Osteocyte (in vitro differentiated cells): ENCODE measurements around the gene CCM2. TPM values are rescaled to one million over a fixed set of nuclear protein-coding genes. Genes with fewer than 3 reads are reported as not detected.

Experiments used
- DNase-seq: peaks from one replicate; pipeline ENCODE4 v3.0.0; 2021; ENCODE audit warnings: mixed read lengths; ENCODE audit not compliant: unreplicated experiment; ENCODE audit errors: extremely low spot score
- H3K27ac Mint-ChIP-seq: one replicate; pipeline ENCODE4 v1.8.0; 2021; ENCODE audit warnings: mild to moderate bottlenecking, mixed read lengths; ENCODE audit not compliant: unreplicated experiment
- H3K27me3 Mint-ChIP-seq: one replicate; pipeline ENCODE4 v1.8.0; 2021; ENCODE audit warnings: mixed read lengths; ENCODE audit not compliant: unreplicated experiment
- H3K36me3 Mint-ChIP-seq: one replicate; pipeline ENCODE4 v1.8.0; 2021; ENCODE audit warnings: mixed read lengths; ENCODE audit not compliant: unreplicated experiment
- H3K4me1 Mint-ChIP-seq: one replicate; pipeline ENCODE4 v1.8.0; 2021; ENCODE audit warnings: mixed read lengths; ENCODE audit not compliant: unreplicated experiment
- H3K4me3 Mint-ChIP-seq: one replicate; pipeline ENCODE4 v1.8.0; 2021; ENCODE audit warnings: mild to moderate bottlenecking, moderate library complexity, mixed read lengths; ENCODE audit not compliant: unreplicated experiment
- H3K9me3 Mint-ChIP-seq: one replicate; pipeline ENCODE4 v1.8.0; 2021; ENCODE audit warnings: mixed read lengths; ENCODE audit not compliant: unreplicated experiment
- total RNA-seq: library from RNA; stranded (reverse); gene quantifications from 2 replicates; pipeline ENCODE4 v1.2.1, GENCODE V29; 2021
- TF ChIP-seq, protein P1 (sequence below): fragments of 200-600 bp; sonication (generic); IDR thresholded peaks from 2 replicates; pipeline ENCODE4 v1.5.0; 2021; ENCODE audit warnings: antibody characterized with exemption, mild to moderate bottlenecking, moderate library complexity

CCM2 gene
- total RNA-seq, 1 donor from 2014 or later, result 42.3 TPM

DNA sequence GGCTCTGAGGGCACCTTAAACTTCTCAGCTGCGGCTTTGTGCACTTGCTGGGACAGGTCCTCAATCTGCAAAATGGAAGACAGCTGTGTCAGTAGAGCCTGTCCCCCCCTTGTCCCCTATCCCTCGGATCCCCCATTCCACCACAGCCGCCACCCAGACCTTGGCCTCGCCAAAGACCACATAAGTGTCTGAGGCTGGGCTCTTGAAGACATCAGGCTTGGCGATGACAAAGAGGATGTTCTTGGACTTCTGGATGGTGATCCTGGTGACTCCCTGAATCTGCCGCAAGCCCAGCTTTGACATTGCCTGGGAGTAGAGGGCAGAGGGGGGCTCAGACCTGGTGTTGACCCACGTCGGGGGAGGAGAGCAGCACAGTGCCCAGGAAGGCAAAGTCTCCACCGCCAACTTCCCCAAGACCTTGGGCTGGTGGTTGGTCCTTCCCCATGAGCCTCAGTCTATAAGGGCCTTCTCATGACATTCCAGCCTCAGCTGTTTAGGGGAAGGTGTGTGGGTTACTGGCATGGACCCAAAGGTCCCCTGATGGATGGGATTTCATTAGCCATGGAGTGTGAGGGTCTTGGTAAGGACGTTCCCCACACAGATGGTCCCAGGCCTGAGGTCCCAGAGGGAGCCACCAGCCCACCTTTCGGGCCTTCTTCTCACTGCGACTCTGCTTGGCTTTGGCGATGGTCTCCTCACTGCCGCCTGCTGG, 81.1 kb downstream of the CCM2 start:
- Mint-ChIP-seq H3K4me1 (no peaks in the 10 kb centered on the region), H3K27me3 (no peaks in the 10 kb centered on the region), H3K27ac (no peak overlapping the region), H3K9me3 (no peaks in the 10 kb centered on the region), H3K4me3 (no peak overlapping the region), H3K36me3 (no peaks in the 10 kb centered on the region)
- TF ChIP-seq, protein P1, sequence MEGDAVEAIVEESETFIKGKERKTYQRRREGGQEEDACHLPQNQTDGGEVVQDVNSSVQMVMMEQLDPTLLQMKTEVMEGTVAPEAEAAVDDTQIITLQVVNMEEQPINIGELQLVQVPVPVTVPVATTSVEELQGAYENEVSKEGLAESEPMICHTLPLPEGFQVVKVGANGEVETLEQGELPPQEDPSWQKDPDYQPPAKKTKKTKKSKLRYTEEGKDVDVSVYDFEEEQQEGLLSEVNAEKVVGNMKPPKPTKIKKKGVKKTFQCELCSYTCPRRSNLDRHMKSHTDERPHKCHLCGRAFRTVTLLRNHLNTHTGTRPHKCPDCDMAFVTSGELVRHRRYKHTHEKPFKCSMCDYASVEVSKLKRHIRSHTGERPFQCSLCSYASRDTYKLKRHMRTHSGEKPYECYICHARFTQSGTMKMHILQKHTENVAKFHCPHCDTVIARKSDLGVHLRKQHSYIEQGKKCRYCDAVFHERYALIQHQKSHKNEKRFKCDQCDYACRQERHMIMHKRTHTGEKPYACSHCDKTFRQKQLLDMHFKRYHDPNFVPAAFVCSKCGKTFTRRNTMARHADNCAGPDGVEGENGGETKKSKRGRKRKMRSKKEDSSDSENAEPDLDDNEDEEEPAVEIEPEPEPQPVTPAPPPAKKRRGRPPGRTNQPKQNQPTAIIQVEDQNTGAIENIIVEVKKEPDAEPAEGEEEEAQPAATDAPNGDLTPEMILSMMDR, result no peak
- DNase-seq, result no peak

DNA sequence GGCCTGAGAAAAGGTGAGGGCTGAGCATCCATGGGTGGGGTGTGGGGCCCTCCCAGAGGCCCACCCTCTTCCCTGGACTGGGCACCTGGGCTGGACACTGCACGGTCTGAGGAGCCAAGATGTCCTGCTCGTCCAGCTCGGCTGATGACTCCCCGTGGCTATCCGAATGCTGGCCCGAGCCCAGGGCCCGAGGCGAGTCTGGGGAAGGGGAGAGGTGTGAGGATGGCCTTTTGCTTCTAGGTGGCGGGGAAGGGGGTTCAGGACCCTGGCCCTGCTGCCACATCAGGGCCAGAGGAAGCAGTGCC, 81.6 kb downstream of the CCM2 start:
- Mint-ChIP-seq H3K4me1 (no peaks in the 10 kb centered on the region), H3K9me3 (no peaks in the 10 kb centered on the region), H3K27ac (no peak overlapping the region), H3K36me3 (no peaks in the 10 kb centered on the region), H3K27me3 (no peaks in the 10 kb centered on the region), H3K4me3 (no peak overlapping the region)
- TF ChIP-seq, protein P1, result no peak
- DNase-seq, result no peak

DNA sequence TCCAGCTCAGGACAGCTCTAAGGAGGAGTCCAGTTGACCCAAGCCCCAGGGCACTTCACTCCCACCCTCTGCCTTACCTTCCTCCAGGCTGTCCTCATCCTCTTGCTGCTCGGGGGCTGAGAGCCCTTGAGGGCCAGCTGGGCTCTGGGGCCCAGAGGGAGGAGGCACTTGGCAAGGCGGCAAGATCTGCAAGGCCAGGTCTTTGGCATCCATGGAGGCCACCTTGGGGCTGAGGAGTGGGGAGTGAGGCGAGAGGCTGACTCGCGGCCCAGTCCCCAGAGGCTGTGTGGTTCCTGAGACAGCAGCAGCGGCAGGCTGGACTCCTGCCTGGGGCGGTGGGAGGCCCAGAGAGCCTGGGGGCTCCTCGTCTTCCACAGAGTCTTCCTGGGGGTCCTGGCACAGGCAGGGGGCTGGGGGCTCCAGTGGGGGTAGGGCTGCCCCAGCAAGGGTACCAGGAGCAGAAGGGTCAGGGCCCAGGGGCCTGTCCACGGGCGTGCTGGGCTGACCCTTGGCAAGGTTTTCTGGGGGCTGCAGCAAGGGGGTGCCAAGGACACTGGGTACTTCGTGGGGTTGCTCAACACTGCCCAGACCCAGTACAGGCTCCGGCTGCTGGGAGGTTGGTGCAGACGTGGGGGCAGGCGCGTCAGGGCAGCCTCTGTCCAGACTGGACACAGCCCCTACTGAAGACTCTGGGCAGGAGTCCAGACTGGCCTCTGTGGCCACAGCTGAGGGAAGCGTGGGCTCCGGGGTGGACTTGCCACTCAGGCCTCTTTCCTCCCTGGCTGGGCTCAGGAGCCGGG, 82.2 kb downstream of the CCM2 start:
- Mint-ChIP-seq H3K9me3 (no peaks in the 10 kb centered on the region), H3K36me3 (no peaks in the 10 kb centered on the region), H3K27ac (no peak overlapping the region), H3K27me3 (no peaks in the 10 kb centered on the region), H3K4me1 (no peaks in the 10 kb centered on the region), H3K4me3 (no peak overlapping the region)
- TF ChIP-seq, protein P1, result no peak
- no peak for DNase-seq

DNA sequence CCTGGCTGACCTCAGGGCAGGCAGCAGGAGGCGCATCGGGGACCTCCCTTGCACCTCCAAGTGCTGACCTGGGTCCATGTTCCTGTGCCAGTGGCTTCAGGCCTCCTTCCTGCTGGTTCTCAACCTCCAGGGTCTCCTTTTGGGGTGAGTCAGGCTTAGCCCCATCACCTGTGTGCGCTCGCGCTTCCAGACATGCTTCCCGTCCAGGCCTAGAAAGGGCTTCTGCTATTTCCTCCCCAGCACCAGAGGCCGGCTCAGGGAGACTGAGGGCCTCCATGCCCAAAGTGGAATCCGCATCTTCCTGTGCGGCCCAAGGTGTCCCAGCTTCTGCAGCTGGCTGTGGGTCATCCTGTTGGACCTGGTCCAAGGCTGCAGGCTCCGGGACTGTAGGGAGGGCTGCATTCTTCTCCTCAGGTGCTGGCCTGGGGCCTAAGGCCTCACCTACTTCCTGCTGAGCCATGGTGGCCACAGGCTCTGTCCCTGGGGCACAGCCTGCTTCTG, 82.9 kb downstream of the CCM2 start:
- Mint-ChIP-seq H3K4me1 (no peaks in the 10 kb centered on the region), H3K9me3 (no peaks in the 10 kb centered on the region), H3K27ac (no peak overlapping the region), H3K27me3 (no peaks in the 10 kb centered on the region), H3K4me3 (no peak overlapping the region), H3K36me3 (no peaks in the 10 kb centered on the region)
- TF ChIP-seq, protein P1, result no peak
- no peak for DNase-seq

DNA sequence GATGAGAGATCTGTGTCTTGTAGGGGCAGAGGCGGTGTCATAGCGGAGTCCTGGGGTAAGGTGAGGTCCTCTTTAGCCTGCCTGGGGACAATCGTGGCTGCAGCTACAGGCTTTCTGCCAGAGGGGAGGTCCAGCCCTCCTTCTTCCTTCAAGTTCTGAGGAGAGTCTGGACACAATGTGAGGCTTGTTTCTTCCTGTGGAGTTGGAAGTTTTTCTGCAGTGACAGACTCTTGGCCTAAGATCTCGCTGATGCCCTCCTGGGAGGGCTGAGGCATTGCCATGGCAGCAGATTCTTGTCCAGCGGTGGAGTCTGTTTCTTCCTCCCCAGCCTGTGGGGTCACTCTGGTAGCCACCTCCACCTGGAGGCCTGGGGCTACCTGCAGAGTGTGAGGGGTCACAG, 84.3 kb downstream of the CCM2 start:
- Mint-ChIP-seq H3K27ac (no peak overlapping the region), H3K4me3 (no peak overlapping the region), H3K27me3 (no peaks in the 10 kb centered on the region), H3K9me3 (no peaks in the 10 kb centered on the region), H3K4me1 (peaks cover 2% of the 10 kb centered on the region), H3K36me3 (no peaks in the 10 kb centered on the region)
- no peak for DNase-seq
- TF ChIP-seq, protein P1, result no peak
